Activated CD8-positive, alpha-beta memory T cell treated with anti-CD3 and anti-CD28 coated beads for 36 hours (primary cell): ENCODE measurements around the gene GSDMA. TPM values are rescaled to one million over a fixed set of nuclear protein-coding genes. Genes with fewer than 3 reads are reported as not detected.
"Not testable (repeated sequence)": the region's sequence is repeated elsewhere in the genome, so short reads cannot be mapped to it uniquely, and the experiment has no call there.

Experiments
- CTCF ChIA-PET: fragments of 350-600 bp; sonication (Branson Sonifier 250); formaldehyde crosslinking; loops from one replicate; lab custom pipeline; 2021; ENCODE audit warnings: antibody characterized with exemption; lab: Charles Lee
- POLR2A ChIA-PET: fragments of 350-600 bp; sonication (Branson Sonifier 250); formaldehyde crosslinking; loops from one replicate; lab custom pipeline; 2021; ENCODE audit warnings: antibody characterized with exemption; lab: Charles Lee
- total RNA-seq, 2 experiments: library from RNA; stranded (reverse); gene quantifications; one replicate each; pipeline ENCODE4 v1.2.3, GENCODE V29; 2021

GSDMA gene
- total RNA-seq, 2 experiments from 2014 or later: 0.08 to 0.10 TPM

GRCh38 chr17:40010946-40011500 lies 48.2 kb downstream of the GSDMA start:
- CTCF ChIA-PET: interaction anchor here (0.9 to 1.1 kb wide), 2 partner anchors 15 to 17 kb away, joined by 3 to 4 read pairs; no protein-coding TSS in a partner anchor
- POLR2A ChIA-PET: not testable (repeated sequence)

GRCh38 chr17:40012017-40012647 lies 49.3 kb downstream of the GSDMA start:
- CTCF ChIA-PET: interaction anchor here (1.1 to 1.6 kb wide), 3 partner anchors 14 to 178 kb away, joined by 3 to 4 read pairs (median 4); no protein-coding TSS in a partner anchor
- POLR2A ChIA-PET: not testable (repeated sequence)

- ChIA-PET CTCF (interaction anchor here (1.0 to 2.4 kb wide), 5 partner anchors 12 to 99 kb away, joined by 3 to 14 read pairs (median 3); no protein-coding TSS in a partner anchor), POLR2A (no interaction called here)
Measured at GRCh38 chr17:40014375-40014980, 51.7 kb downstream of the GSDMA start.

GRCh38 chr17:40015005-40015997 lies 52.5 kb downstream of the GSDMA start, which contains the start of gene CSF3:
Gene CSF3, plus strand, starts transcription at chr17:40015440. Its CDS starts 35 bp downstream, at chr17:40015475.
- POLR2A ChIA-PET: no interaction called here

GRCh38 chr17:40015998-40016985 lies 53.5 kb downstream of the GSDMA start:
- CTCF ChIA-PET: interaction anchor here (0.7 to 2.4 kb wide), 6 partner anchors 10 to 272 kb away, joined by 3 to 14 read pairs (median 5); partner anchors contain the start of gene CDC6
- POLR2A ChIA-PET: no interaction called here

More at GRCh38 chr17:40015005-40015997, 52.5 kb downstream of the GSDMA start, which contains the start of gene CSF3:
- CTCF ChIA-PET: interaction anchor here (1.0 to 2.4 kb wide), 6 partner anchors 11 to 273 kb away, joined by 3 to 14 read pairs (median 5); partner anchors contain the start of gene CDC6

- POLR2A ChIA-PET: no interaction called here
- CTCF ChIA-PET: interaction anchor here (1.0 to 1.1 kb wide), 2 partner anchors 17 to 151 kb away, joined by 3 read pairs; no protein-coding TSS in a partner anchor
Measured at GRCh38 chr17:40017422-40018080, 54.7 kb downstream of the GSDMA start.

GRCh38 chr17:40018211-40019121 lies 55.7 kb downstream of the GSDMA start:
- POLR2A ChIA-PET: no interaction called here
- CTCF ChIA-PET: interaction anchor here (1.1 kb wide), 1 partner anchor 150 kb away, joined by 3 read pairs; no protein-coding TSS in a partner anchor

- ChIA-PET CTCF (interaction anchor here (1.5 kb wide), 1 partner anchor 56 kb away, joined by 3 read pairs; no protein-coding TSS in a partner anchor), POLR2A (no interaction called here)
Measured at GRCh38 chr17:40019140-40019991, 56.6 kb downstream of the GSDMA start.

GRCh38 chr17:40020146-40020545 lies 57.3 kb downstream of the GSDMA start:
- ChIA-PET CTCF (interaction anchor here (1.5 kb wide), 1 partner anchor 55 kb away, joined by 3 read pairs; no protein-coding TSS in a partner anchor), POLR2A (no interaction called here)

- CTCF ChIA-PET: interaction anchor here (0.6 to 1.5 kb wide), 2 partner anchors 65 to 148 kb away, joined by 4 to 5 read pairs; no protein-coding TSS in a partner anchor
- POLR2A ChIA-PET: no interaction called here
Measured at GRCh38 chr17:40021451-40021971, 58.7 kb downstream of the GSDMA start.

- CTCF ChIA-PET: interaction anchor here (1.2 kb wide), 1 partner anchor 9 kb away, joined by 3 read pairs; no protein-coding TSS in a partner anchor
- POLR2A ChIA-PET: no interaction called here
Measured at GRCh38 chr17:40022497-40022896, 59.7 kb downstream of the GSDMA start.

- CTCF ChIA-PET: interaction anchor here (1.2 kb wide), 1 partner anchor 10 kb away, joined by 3 read pairs; no protein-coding TSS in a partner anchor
- POLR2A ChIA-PET: no interaction called here
Measured at GRCh38 chr17:40022961-40023541, 60.2 kb downstream of the GSDMA start.

- POLR2A ChIA-PET: no interaction called here
Measured at GRCh38 chr17:40023590-40024292, 60.9 kb downstream of the GSDMA start.

More at GRCh38 chr17:40023590-40024292, 60.9 kb downstream of the GSDMA start:
- CTCF ChIA-PET: interaction anchor here (0.7 kb wide), 1 partner anchor 63 kb away, joined by 3 read pairs; no protein-coding TSS in a partner anchor
